NK-92 treated with Interleukin-12 subunit alpha and Interleukin-12 subunit beta, amount 100 ng/mL, for 24 hours (cell line): ENCODE measurements around the gene ABCA6.
"Not testable (repeated sequence)": the region's sequence is repeated elsewhere in the genome, so short reads cannot be mapped to it uniquely, and the experiment has no call there.

Experiments
- DNase-seq: peaks from one replicate; lab custom pipeline; 2025; lab: John Stamatoyannopoulos, UW

ABCA6 gene

GRCh38 chr17:69134112-69134511 lies 7.6 kb downstream of the ABCA6 start:
- no peak for DNase-seq

GRCh38 chr17:69130627-69131296 lies 10.9 kb downstream of the ABCA6 start:
- DNase-seq: no peak

GRCh38 chr17:69123626-69124025 lies 18.1 kb downstream of the ABCA6 start:
- no peak for DNase-seq

- DNase-seq: no peak
Measured at GRCh38 chr17:69122065-69122464, 19.6 kb downstream of the ABCA6 start.

- DNase-seq: no peak
Measured at GRCh38 chr17:69117855-69118784, 23.6 kb downstream of the ABCA6 start.

- DNase-seq: no peak
Measured at GRCh38 chr17:69111794-69112193, 29.9 kb downstream of the ABCA6 start.

GRCh38 chr17:69105907-69106730 lies 35.6 kb downstream of the ABCA6 start:
- no peak for DNase-seq

GRCh38 chr17:69103557-69104233 lies 38.0 kb downstream of the ABCA6 start:
- DNase-seq: no peak

- DNase-seq: no peak
Measured at GRCh38 chr17:69098625-69099024, 43.1 kb downstream of the ABCA6 start.

- no peak for DNase-seq
Measured at GRCh38 chr17:69096541-69096940, 45.2 kb downstream of the ABCA6 start.

- no peak for DNase-seq
Measured at GRCh38 chr17:69093995-69094394, 47.7 kb downstream of the ABCA6 start.

GRCh38 chr17:69093279-69093789 lies 48.4 kb downstream of the ABCA6 start:
- no peak for DNase-seq

GRCh38 chr17:69090365-69090764 lies 51.3 kb downstream of the ABCA6 start:
- DNase-seq: no peak

- no peak for DNase-seq
Measured at GRCh38 chr17:69088643-69089200, 53.0 kb downstream of the ABCA6 start.

GRCh38 chr17:69086641-69087040 lies 55.1 kb downstream of the ABCA6 start:
- DNase-seq: no peak

GRCh38 chr17:69084911-69085310 lies 56.8 kb downstream of the ABCA6 start:
- DNase-seq: no peak

GRCh38 chr17:69082696-69083095 lies 59.0 kb downstream of the ABCA6 start:
- no peak for DNase-seq

GRCh38 chr17:69078864-69079263 lies 62.8 kb downstream of the ABCA6 start:
- no peak for DNase-seq

- no peak for DNase-seq
Measured at GRCh38 chr17:69075823-69076222, 65.9 kb downstream of the ABCA6 start.

- not testable (repeated sequence) for DNase-seq
Measured at GRCh38 chr17:69073392-69073791, 68.3 kb downstream of the ABCA6 start.

- not testable (repeated sequence) for DNase-seq
Measured at GRCh38 chr17:69072803-69073256, 68.9 kb downstream of the ABCA6 start.
